A204.1 (cell line): ENCODE data around the gene WWOX.
"Not testable (repeated sequence)": the region's sequence is repeated elsewhere in the genome, so short reads cannot be mapped to it uniquely, and the experiment has no call there.

ENCODE experiments used
- FAIRE-seq: peaks from 2 replicates; lab custom pipeline; 2012; peaks lifted over from hg19 to GRCh38; lab: Jason Lieb, UNC

Gene WWOX

GRCh38 chr16:78099271-78100111, at the start of gene WWOX:
WWOX (plus strand) TSS chr16:78099654.
- peak; percentile 89 for FAIRE-seq

- no peak for FAIRE-seq
Observed at GRCh38 chr16:78050734-78051400, 48.6 kb upstream of the WWOX start.

GRCh38 chr16:78057803-78058564, 41.5 kb upstream of the WWOX start:
- no peak for FAIRE-seq

GRCh38 chr16:78059806-78060205, 39.6 kb upstream of the WWOX start:
- FAIRE-seq = not testable (repeated sequence)

DNA sequence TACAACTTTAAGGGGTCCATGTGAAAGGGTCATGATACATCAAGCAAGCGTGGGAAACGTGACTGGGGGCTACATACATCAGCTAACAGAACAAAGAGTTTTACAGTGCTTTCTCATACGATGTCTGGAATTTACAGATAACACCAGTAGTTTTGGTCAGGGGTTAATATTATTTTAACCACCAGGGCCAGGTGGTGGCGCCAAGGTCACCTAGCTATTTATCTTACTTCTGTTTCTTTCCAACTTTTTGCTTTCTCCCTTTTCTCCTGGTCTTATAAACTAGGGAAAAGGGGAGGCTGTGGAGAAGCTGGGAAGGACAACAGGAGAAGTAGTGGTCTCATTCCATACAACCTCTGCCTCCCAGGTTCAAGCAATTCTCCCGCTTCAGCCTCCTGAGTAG, 39.2 kb upstream of the WWOX start:
- no peak for FAIRE-seq

DNA sequence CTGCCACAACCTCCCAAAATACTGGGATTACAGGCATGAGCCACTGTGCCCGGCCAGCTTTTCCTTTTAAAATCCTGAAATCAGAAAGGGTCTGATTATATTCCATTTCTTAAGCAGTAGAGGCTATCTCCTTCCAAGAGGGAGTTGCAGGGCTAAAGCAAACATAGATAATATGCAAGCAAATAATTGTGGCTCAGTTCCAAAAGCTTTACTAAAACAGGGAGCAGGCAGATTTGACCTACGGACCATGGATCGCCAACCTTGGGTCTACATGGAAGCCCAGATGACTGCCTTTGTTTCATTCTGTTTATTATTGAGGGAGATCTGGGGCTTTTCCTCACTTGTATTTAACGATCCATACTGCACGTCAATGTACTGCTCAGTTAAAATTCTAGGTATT, 38.6 kb upstream of the WWOX start:
- no peak for FAIRE-seq

GRCh38 chr16:78065319-78065718, 34.1 kb upstream of the WWOX start:
- FAIRE-seq = no peak

DNA sequence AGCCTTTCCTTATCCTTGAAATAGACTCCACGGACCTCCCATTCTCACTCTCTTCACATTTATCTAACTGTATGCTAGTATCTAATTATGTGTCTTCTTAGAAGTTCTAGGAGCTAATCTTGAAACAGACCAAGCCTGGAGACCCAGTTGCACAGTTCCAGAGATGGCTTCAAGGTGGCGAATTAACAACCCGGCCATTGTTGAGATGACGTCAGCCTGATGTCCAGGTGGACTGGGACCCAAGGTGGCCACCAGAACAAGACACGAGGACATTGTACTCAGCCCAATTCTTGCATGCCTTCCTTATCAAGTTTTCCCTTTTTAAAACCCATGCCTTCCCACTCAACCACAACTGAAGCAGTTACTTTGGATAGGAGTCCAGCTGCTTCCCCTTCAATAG, 29.5 kb upstream of the WWOX start:
- FAIRE-seq = no peak

DNA sequence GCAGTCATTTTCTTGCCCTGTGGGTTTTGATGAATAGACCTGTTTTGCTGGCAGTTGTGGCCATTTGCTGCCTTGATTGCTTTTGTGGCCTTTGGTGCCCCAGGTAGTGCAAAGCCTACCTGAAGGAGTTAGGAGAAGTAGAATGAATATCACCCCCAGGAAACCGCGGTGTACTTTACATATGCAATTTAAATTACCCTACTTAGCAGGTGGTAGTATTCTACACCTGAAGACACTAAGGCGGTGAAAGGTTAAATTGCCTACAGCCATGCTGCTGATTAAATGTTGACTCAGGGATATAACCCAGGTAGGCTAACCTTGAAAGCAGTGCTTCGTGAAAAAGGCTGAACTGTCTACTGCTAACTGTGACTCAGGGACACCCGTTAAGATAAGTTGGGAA, 27.2 kb upstream of the WWOX start:
- FAIRE-seq = no peak

DNA sequence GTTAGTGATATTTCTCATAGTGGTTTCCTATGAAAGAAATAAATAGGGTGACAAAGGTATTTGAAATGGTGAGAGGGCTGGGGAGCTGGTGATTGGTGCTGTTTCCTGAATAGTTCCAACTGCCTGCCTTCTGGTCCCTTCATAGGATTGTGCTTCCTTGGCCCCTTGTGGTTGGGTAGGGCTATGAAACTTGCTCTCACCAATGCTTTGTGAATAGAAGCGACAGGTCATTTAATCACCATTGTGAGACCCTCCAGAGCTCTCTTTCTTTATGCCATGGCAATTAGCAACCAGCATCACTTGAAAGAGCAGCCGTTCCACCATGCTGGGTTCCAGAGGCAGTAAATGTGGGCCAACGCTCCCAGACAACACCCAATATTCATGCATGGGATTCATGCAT, 23.7 kb upstream of the WWOX start:
- no peak for FAIRE-seq

GRCh38 chr16:78081341-78081740, 18.1 kb upstream of the WWOX start:
- FAIRE-seq = no peak

- no peak for FAIRE-seq
Observed at GRCh38 chr16:78091419-78091818, 8.0 kb upstream of the WWOX start.

- FAIRE-seq = no peak
Observed at GRCh38 chr16:78092758-78093157, 6.7 kb upstream of the WWOX start.

DNA sequence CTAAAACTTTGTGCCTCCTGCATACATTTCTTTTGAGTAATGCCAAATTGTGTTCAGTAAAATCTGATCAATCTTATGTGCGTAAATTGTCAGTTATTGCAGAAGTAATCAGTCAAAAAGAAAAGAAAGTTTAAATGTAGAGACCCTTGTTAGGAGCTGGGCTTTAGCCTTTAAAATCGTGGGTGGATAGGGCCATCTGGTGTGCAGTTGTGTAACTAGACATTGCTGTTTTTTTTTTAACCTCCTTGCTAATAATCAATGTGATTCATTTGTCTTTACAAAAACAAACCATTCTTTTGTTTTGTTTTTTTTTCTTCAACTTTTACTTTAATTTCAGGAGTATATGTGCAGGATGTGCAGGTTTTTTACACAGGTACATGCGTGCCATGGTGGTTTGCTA, 5.3 kb upstream of the WWOX start:
- FAIRE-seq = no peak

DNA sequence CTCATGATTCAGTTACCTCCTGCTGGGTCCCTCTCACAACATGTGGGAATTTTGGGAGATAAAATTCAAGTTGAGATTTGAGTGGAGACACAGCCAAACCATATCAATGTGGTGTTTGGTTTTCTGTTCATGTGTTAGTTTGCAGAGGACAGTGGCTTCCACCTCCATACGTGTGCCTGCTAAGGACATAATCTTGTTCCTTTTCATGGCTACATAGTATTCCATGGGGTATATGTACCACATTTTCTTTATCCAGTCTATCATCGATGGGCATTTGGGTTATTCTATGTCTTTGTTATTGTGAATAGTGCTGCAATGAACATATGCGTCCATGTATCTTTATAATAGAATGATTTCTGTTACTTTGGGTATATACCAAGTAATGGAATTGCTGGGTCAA, 4.5 kb upstream of the WWOX start:
- no peak for FAIRE-seq

DNA sequence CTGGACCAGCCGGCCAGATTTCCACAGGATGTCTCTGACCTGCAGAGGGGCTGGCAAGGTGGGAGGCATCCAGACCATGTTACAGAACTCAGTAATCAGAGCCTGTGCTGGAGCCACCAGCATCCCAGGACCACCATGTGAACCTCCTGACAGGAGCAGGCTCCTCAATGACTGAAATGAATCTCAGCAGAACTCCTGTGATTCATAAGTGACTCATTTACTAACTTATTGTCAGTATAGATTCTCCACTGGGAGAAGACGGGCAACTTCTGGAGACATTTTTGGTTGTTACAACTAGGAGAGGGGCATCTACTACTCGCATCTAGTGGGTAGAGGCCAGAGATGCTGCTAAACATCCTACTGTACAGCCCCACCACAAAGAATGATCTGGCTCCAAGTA, 3.1 kb upstream of the WWOX start:
- FAIRE-seq = no peak

GRCh38 chr16:78097548-78097947, 1.9 kb upstream of the WWOX start:
- FAIRE-seq = no peak

DNA sequence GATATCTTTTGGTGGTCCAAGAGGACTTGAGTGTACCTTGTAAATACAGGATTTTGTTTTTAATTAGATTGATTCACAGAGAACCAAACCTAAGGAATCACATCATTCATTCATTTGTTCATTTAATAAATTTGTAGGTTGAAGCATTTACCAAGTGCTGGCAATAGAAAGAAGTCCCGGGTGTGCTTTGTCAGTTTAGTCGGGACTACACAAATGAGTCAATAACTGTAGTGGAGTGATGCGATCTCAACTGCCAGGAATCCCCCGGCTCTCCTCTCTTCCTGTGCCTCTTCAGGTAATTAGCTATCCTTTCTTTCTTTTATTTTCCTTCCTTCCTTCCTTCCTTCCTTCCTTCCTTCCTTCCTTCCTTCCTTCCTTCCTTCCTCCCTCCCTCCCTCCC, 1.4 kb upstream of the WWOX start:
- FAIRE-seq = no peak

- no peak for FAIRE-seq
Observed at GRCh38 chr16:78098595-78099270, 721 bp upstream of the WWOX start.

- FAIRE-seq = no peak
Observed at GRCh38 chr16:78100112-78100467, 636 bp downstream of the WWOX start.

DNA sequence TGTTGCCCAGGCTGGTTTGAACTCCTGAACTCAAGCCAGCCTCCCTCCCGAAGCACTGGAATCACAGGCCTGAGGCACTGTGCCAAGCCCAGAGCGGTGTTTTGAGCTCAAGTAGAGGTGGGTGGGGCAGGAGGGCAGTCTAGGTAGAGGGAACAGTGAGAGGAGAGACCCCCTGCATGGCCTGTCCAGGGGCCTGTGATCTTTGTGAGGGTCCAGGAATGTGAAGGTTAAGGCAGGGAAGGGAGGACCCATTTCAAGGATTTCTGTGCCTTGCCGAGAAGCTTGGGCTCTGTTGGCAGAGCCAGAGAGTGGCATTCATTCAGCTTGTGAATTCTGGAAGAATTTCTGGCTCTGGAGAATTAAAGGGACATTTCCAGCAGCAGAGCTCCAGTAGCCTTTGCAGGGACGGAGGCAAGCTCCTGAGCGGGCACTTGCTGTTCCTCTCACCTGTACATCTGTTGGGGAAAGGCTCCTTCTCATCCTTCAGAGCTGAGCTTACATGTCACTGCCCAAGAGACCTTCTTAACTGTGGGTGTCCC, 2.7 kb downstream of the WWOX start:
- FAIRE-seq = no peak

DNA sequence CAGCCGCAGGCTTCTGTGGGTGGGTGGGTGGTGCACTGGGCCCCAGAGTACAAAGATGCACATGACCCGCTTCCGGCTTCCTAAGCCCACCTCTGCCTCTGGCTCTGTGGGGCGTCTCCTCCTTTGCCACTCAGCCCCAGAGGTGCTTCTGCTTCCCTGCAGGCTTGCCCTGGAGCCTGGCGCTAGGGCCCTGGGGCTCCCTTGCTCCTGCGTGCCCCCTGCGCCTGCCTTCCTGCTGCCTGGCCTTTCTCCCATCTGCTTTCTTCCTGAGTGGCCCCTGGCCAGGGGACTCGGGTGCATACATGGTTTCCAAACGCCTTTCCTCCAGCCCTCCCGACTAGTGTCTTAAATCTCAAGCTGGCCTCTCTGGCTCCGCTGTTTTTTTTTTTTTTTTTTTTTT, 3.4 kb downstream of the WWOX start:
- no peak for FAIRE-seq
